T-helper 9 cell (primary cell): ENCODE measurements around the gene MEP1B.
"Not testable (repeated sequence)": the region's sequence is repeated elsewhere in the genome, so short reads cannot be mapped to it uniquely, and the experiment has no call there.

Source experiments
- DNase-seq: peaks from one replicate; pipeline ENCODE4 v3.0.0-alpha.2; 2020

MEP1B gene

GRCh38 chr18:32209685-32210445, 20.0 kb downstream of the MEP1B start:
- no peak for DNase-seq

DNA sequence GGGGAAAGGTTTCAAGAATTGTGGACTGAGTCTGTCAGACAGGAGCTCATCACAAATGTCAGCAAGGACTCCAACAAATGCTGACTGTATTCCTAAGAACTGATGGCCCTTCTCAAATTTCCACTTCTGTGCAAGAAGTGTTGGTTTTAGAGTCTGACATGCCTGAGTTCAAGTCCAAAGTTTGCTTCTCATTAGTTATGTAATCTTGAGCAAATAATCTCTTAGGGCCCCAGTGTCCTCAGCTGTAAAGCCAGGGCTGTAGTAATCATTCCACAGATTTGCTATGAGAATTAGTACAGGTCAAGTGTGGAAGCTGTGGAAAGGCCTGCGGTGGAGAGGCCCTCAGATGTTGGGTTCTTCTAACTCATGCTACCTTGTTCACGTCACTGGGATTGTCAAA, 23.9 kb downstream of the MEP1B start:
- DNase-seq, result no peak

- DNase-seq, result no peak
Measured at GRCh38 chr18:32216390-32216789, 26.6 kb downstream of the MEP1B start.

DNA sequence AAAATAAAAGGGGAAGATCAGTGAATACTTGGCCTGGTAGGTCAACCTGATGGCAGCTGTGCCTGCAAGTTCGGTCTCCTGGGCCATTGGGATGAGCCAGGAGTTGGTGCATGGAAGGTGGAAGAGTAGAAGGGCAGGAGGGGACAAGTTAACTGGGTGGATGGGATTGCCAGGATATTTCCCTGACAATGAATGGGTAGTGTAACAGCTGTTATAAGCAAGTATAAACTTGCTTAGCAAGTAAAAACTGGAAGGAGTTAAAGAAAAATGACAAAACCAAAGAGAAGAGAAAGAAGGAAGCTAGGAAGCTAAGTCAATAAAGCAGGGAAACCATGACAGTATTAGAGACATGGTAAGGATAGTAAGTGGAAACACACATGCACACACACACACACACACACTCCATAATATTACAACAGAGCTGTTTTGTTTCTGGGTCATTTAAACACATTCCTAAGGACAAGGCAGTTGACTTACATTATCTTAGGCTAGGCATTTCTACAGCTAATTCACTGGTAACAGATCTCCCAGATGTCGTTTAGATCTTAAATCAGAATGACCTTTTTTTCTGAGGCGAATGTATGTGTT, 29.7 kb downstream of the MEP1B start:
- no peak for DNase-seq

DNA sequence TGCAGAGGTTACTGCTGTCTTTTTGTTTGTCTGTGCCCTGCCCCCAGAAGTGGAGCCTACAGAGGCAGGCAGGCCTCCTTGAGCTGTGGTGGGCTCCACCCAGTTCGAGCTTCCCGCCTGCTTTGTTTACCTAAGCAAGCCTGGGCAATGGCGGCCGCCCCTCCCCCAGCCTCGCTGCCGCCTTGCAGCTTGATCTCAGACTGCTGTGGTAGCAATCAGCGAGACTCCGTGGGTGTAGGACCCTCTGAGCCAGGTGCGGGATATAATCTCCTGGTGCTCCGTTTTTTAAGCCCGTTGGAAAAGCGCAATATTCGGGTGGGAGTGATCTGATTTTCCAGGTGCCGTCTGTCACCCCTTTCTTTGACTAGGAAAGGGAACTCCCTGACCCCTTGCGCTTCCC, 43.5 kb downstream of the MEP1B start:
- not testable (repeated sequence) for DNase-seq

DNA sequence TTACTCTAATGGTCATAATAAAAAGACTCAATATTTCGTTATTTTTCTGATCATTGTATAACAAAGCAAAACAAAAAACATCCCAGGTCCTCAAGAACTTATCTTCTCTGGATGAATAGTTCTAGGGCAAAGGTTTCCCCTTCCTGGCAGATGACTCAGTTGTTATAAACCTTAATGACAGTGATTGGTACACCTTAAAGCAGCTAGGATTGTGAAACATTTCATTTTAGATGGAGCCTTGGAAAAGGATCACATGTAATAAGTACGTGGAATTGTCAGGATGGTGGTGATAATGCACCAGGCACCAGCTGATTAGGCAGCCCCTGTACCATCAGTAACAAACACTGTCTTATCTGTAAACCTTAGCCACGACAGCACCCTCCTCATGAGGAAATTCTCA, 47.2 kb downstream of the MEP1B start:
- DNase-seq, result no peak

DNA sequence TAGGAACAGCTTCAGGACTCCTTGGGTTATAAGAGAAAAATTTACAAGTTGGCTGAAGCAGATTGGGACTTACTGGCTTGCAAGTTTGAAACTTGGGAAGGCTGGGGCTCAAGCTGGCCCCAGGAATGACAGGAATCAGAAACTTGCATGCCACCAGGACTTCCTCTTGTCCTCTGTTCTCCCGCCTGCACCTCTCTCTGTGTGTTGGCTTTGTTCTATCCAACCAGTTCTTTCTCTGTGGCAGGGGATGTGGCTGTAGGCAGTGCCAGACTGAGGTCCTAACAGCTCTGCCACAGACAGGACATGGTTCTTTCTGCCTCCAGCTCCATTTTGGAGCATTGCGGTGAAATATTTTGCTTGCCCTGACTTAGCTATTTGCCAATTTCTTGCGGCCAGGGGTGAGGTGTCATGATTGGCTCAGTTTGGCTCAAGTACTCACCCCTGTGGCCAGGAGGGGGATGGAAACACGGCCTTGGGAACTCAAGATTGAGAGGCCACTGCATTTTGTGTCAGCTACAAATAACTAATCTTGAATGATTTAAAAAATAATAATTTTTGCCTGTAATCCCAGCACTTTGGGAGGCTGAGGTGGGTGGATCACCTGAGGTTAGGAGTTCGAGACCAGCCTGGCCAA, 48.9 kb downstream of the MEP1B start:
- no peak for DNase-seq

DNA sequence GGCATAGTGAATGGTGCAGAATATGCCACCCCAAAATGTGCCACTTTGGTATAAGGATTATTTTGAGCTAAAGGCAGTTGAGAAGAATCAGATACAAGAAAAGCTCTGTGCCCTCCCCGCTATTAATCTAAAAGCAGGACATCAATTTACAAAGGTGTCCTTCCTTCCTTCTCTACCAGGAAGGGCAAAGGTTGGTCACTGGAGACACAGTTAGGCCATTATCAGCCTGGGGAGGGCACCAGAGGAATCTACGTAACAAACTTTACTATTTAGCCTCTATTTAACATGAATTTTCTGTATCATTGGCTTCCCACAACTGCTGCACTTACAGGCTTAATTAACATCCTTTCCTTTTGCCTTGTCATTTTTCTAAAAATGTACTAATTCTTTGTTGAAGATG, 52.6 kb downstream of the MEP1B start:
- no peak for DNase-seq

GRCh38 chr18:32243358-32243757, 53.5 kb downstream of the MEP1B start:
- no peak for DNase-seq

DNA sequence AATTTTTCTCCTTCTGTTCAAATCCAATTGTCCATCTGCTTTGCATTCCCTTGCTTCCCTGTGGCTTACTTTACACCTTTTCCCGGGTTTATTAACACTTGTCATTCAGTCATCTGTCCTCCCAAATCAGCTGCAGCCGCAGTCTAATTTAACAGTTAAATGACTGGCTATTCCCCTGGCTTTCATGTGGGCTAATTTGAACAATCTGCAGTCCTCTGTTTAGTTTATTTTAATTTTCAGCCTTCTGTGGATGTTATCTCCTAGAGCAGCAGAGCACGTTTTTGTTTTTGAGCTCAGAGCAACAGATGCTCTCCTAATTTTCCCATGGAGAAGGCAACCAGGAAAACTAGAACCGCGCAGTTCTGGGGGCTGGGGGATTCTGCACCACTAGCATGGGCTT, 55.0 kb downstream of the MEP1B start:
- DNase-seq, result no peak

DNA sequence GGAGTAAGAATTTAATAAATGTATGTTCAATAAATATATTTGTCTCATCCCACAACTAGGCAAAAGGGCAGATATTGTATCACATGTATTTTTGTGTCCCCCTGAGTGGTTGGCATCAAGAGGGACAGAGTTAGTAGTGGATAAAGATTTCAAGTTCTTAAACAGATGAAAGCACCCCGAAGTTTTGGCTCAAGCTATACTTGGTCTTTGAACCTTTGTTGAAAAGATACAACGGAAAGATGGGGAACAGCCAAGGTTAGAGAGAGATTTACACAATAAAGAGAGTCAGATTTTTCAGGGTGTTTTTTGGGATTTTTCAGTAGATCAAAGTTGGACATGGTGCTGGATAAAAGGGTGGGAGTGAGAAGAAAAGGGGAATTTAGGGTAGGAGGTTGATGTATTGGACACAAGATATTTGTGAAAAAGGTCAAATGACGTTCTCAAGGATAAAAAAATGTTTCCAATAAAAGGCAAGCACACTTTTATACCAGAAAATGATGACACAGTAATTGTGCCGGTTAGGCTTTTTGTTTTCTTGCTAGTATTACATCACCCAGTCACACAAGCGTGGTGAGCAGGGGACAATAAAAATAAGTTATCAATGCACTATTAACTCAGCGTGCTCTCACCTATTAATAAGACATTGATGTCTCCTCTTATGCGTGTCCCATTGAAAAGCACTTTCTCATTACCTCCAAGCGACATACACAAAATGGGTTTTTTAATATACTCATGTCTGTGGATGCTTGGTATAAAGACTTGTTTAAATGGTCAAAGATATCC, 59.5 kb downstream of the MEP1B start:
- DNase-seq, result no peak

- DNase-seq, result no peak
Measured at GRCh38 chr18:32251466-32251865, 61.6 kb downstream of the MEP1B start.

GRCh38 chr18:32252141-32252860, 62.5 kb downstream of the MEP1B start:
- DNase-seq, result no peak

- DNase-seq, result no peak
Measured at GRCh38 chr18:32255570-32255969, 65.7 kb downstream of the MEP1B start.

GRCh38 chr18:32257084-32257785, 67.4 kb downstream of the MEP1B start:
- no peak for DNase-seq

GRCh38 chr18:32258148-32258547, 68.3 kb downstream of the MEP1B start:
- DNase-seq, result no peak

GRCh38 chr18:32258558-32259204, 68.8 kb downstream of the MEP1B start:
- no peak for DNase-seq

DNA sequence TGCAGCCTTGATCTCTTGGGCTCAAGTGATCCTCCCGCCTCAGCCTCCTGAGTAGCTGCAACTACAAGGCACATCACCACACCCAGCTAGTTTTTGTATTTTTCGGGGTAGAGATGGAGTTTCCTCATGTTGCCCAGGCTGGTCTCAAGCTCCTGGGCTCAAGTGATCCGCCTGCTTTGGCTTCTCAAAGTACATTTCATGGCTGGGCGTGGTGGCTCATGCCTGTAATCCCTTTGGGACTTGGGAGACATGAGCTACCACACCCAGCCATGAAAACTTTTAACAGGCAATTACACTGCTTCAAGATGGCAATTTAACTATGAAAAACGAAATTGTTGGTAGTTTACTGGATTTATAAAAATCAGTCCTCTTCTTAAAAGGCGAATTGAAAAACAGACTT, 69.7 kb downstream of the MEP1B start:
- no peak for DNase-seq

GRCh38 chr18:32261003-32261402, 71.2 kb downstream of the MEP1B start:
- no peak for DNase-seq

GRCh38 chr18:32262092-32262491, 72.3 kb downstream of the MEP1B start:
- no peak for DNase-seq

DNA sequence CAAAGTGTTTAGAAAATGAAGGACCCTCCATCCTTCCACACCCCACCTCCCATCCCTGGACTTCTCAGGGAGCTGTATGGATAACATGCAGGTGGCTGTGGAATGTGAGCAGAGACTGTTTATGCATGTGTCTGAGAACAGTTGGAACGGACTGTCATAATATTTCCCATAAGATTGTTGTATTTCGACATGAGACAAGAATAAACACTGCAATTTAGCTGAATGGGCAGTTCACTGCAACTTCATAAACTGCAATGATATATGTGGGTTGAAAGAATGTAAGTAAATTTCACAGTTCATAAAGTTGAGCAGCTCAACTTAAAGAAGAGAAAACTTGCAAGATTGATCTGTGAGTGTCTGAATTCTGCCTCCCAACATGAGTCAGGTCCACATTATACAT, 74.6 kb downstream of the MEP1B start:
- no peak for DNase-seq

GRCh38 chr18:32267463-32267862, 77.6 kb downstream of the MEP1B start:
- no peak for DNase-seq
